Stimulated activated CD4-positive, alpha-beta T cell treated with anti-CD3 and anti-CD28 coated beads, Interleukin-4, amount 100 ng/mL, for 24 hours (primary cell): Measurements from ENCODE around the gene GRAMD1B.
"Not testable (repeated sequence)": the region's sequence is repeated elsewhere in the genome, so short reads cannot be mapped to it uniquely, and the experiment has no call there.

Experiments
- DNase-seq: peaks from one replicate; pipeline ENCODE4 v3.0.0-alpha.2; 2020

The GRAMD1B gene

GRCh38 chr11:123653827-123654565 is 223.9 kb downstream of the GRAMD1B start:
- peak; percentile 19 for DNase-seq

GRCh38 chr11:123654566-123655081 is 224.6 kb downstream of the GRAMD1B start, which contains the start of gene SCN3B:
SCN3B (minus strand) TSS chr11:123654624; CDS start chr11:123653801, 823 bp downstream.
- peak; percentile 4 for DNase-seq

GRCh38 chr11:123659311-123659710 is 229.2 kb downstream of the GRAMD1B start:
- DNase-seq: no peak

GRCh38 chr11:123659965-123660364 is 229.9 kb downstream of the GRAMD1B start:
- DNase-seq: not testable (repeated sequence)

- no peak for DNase-seq
Measured at GRCh38 chr11:123665306-123665705, 235.2 kb downstream of the GRAMD1B start.

GRCh38 chr11:123670081-123670480 is 240.0 kb downstream of the GRAMD1B start:
- no peak for DNase-seq

- DNase-seq: no peak
Measured at GRCh38 chr11:123671534-123671933, 241.5 kb downstream of the GRAMD1B start.

- no peak for DNase-seq
Measured at GRCh38 chr11:123672568-123672967, 242.5 kb downstream of the GRAMD1B start.

- DNase-seq: no peak
Measured at GRCh38 chr11:123674297-123674696, 244.2 kb downstream of the GRAMD1B start.
